ENCODE data around the gene GRIK2. TPM values are rescaled to one million over a fixed set of nuclear protein-coding genes. Genes with fewer than 3 reads are reported as not detected.

GRIK2 gene
- total and polyA plus RNA-seq, 8 donors: 0.61 to 3.5 (median 2.4) TPM

DNA sequence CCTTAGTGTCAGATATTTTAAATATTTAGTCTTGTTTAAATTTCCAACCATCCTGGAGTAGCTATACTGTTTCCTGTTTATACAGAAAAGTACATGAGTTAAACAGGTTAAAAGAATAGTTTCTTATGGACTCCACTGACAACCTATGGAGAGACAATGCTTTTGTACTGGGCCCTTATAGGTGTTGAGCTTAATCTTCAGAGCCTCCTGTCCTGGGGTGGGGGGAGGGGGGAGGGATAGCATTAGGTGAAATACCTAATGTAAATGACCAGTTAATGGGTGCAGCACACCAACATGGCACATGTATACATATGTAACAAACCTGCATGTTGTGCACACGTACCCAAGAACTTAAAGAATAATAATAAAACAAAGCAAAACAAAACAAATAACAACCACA lies 322.9 kb downstream of the GRIK2 start:
- no peaks in the 10 kb centered on the region for H3K4me1 ChIP-seq
- no peaks in the 10 kb centered on the region for H3K27me3 ChIP-seq
- no peaks in the 10 kb centered on the region for H3K36me3 ChIP-seq
- TF ChIP-seq, protein P1, sequence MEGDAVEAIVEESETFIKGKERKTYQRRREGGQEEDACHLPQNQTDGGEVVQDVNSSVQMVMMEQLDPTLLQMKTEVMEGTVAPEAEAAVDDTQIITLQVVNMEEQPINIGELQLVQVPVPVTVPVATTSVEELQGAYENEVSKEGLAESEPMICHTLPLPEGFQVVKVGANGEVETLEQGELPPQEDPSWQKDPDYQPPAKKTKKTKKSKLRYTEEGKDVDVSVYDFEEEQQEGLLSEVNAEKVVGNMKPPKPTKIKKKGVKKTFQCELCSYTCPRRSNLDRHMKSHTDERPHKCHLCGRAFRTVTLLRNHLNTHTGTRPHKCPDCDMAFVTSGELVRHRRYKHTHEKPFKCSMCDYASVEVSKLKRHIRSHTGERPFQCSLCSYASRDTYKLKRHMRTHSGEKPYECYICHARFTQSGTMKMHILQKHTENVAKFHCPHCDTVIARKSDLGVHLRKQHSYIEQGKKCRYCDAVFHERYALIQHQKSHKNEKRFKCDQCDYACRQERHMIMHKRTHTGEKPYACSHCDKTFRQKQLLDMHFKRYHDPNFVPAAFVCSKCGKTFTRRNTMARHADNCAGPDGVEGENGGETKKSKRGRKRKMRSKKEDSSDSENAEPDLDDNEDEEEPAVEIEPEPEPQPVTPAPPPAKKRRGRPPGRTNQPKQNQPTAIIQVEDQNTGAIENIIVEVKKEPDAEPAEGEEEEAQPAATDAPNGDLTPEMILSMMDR (IDR thresholded peaks at IDR 0.05): no peak
- DNase-seq (no peak), ATAC-seq (no peak), FAIRE-seq (no peak)
- 73 to 89% methylated on average over 1 of the region's 1 CpG for WGBS, 2 donors
- no peak overlapping the region for H3K27ac ChIP-seq
- intact Hi-C loops (cut with DNase I): no loop called here
- no peaks in the 10 kb centered on the region for H3K9me3 ChIP-seq
- no peak overlapping the region for H3K4me3 ChIP-seq

DNA sequence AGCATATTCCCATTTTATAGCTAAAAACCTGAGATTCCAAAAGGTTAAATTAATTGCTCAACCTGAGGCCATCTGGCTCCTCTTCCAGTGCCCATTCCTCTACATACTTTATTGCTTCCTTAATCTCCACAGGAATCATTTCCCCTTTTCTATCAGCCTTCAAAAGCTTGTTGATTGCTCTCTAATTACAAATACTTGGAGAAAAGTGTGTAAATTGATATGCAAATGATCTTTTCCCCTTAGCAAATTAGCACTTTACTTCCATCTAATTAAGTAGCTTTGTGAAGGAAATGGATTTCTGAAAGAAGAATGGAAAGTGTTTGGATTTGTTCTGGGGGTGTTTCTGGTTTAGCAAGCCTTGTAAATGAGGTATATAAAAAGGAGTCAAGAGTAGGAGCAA lies 323.3 kb downstream of the GRIK2 start:
- Histone ChIP-seq H3K36me3 (no peaks in the 10 kb centered on the region), H3K9me3 (no peaks in the 10 kb centered on the region), H3K27ac (no peak overlapping the region), H3K27me3 (no peaks in the 10 kb centered on the region), H3K4me3 (no peak overlapping the region), H3K4me1 (no peaks in the 10 kb centered on the region)
- ATAC-seq (no peak), FAIRE-seq (no peak), DNase-seq (no peak)
- intact Hi-C loops (cut with DNase I): no loop called here
- TF ChIP-seq, protein P1 (IDR thresholded peaks at IDR 0.05): no peak

GRCh38 chr6:101719521-101719920 lies 326.0 kb downstream of the GRIK2 start:
- intact Hi-C loops (cut with DNase I): no loop called here
- no peaks in the 10 kb centered on the region for H3K4me1 ChIP-seq
- no peak overlapping the region for H3K27ac ChIP-seq
- DNase-seq (no peak), ATAC-seq (no peak), FAIRE-seq (no peak)
- no peaks in the 10 kb centered on the region for H3K9me3 ChIP-seq
- TF ChIP-seq, protein P1 (IDR thresholded peaks at IDR 0.05): no peak
- 34 to 59% methylated on average over 1 of the region's 1 CpG for WGBS, 2 donors
- H3K27me3 ChIP-seq: no peaks in the 10 kb centered on the region
- no peaks in the 10 kb centered on the region for H3K36me3 ChIP-seq
- H3K4me3 ChIP-seq: no peak overlapping the region

DNA sequence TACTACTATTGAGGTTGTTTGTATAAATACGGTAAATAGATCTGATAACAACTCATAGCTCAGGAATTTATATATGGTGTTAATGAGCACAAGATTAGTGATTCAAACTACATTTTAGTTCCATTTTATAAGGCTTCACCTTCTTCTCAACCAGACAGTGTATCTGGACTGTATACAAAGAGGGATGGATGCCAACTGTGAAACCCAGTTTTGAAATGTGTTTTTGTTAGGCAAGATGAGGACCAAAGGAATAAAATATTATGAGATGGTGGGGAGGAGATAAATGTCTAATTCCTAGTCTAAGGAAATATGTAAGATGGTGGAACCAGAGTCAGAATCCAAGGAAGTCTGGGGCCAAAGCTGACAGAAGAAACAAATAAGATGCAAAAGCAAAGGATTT lies 329.0 kb downstream of the GRIK2 start:
- TF ChIP-seq, protein P1 (IDR thresholded peaks at IDR 0.05): no peak
- ATAC-seq (no peak), FAIRE-seq (no peak), DNase-seq (no peak)
- Histone ChIP-seq H3K27me3 (no peaks in the 10 kb centered on the region), H3K4me1 (no peaks in the 10 kb centered on the region), H3K4me3 (no peak overlapping the region), H3K27ac (no peak overlapping the region), H3K9me3 (no peaks in the 10 kb centered on the region), H3K36me3 (no peaks in the 10 kb centered on the region)
- intact Hi-C loops (cut with DNase I): no loop called here
- 75 to 78% methylated on average over 1 of the region's 1 CpG for WGBS, 2 donors

DNA sequence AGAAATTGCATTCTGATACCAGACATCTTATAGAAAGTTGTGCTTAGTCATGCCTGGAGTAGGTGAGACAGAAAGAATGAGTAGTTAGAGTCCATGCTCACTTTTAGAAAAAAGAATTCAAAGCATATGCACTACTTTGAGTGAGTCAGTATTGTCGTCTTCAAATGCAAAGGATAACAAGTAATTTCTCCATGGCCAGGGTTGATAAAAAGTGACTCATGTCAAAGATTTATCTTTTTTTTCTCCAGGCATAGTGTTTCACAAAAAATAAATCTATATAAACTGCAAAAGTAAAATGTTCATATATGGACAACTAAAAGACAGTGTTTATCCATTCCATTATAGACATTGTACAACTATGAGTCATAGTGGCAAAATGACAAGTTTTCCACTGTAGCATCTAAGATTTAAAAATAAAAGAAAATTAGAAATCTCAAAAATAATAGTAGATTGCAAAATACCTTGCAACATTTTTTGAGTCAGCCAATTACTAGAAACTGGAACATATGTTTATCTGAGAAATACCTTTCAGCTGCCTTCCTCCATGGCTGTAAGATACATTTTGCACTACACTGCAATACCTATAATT lies 329.6 kb downstream of the GRIK2 start:
- no peaks in the 10 kb centered on the region for H3K27me3 ChIP-seq
- no peaks in the 10 kb centered on the region for H3K9me3 ChIP-seq
- no peak overlapping the region for H3K27ac ChIP-seq
- FAIRE-seq (no peak), DNase-seq (no peak), ATAC-seq (no peak)
- H3K36me3 ChIP-seq: no peaks in the 10 kb centered on the region
- no peak overlapping the region for H3K4me3 ChIP-seq
- WGBS, 2 donors: 62 to 64% methylated on average over 1 of the region's 1 CpG
- intact Hi-C loops (cut with DNase I): no loop called here
- TF ChIP-seq, protein P1 (IDR thresholded peaks at IDR 0.05): no peak
- no peaks in the 10 kb centered on the region for H3K4me1 ChIP-seq

Measured in pancreas (tissue), 10 donors.